Measurements from ENCODE around the gene DTNB. TPM values are rescaled to one million over a fixed set of nuclear protein-coding genes. Genes with fewer than 3 reads are reported as not detected.

Gene DTNB
- total RNA-seq, 1 donor from 2014 or later: 8.5 TPM

- DNase-seq (ENCODE audit: low spot score): no peak
- Mint-ChIP-seq H3K4me3 (ENCODE audit: unreplicated experiment) (no peak overlapping the region), H3K36me3 (ENCODE audit: low read depth) (no peaks in the 10 kb centered on the region), H3K4me1 (ENCODE audit: low read depth) (peaks cover 11% of the 10 kb centered on the region), H3K27me3 (ENCODE audit: low read depth) (no peaks in the 10 kb centered on the region), H3K9me3 (ENCODE audit: low read depth) (peaks cover 3% of the 10 kb centered on the region), H3K27ac (ENCODE audit: unreplicated experiment) (no peak overlapping the region)
- TF ChIP-seq CTCF (IDR thresholded peaks at IDR 0.05): no peak
These were observed 315.0 kb downstream of the DTNB start for GRCh38 chr2:25358249-25358815.

GRCh38 chr2:25356088-25356487 lies 317.3 kb downstream of the DTNB start:
- DNase-seq (ENCODE audit: low spot score): no peak
- Mint-ChIP-seq H3K9me3 (ENCODE audit: low read depth) (peaks cover 3% of the 10 kb centered on the region), H3K27ac (ENCODE audit: unreplicated experiment) (no peak overlapping the region), H3K27me3 (ENCODE audit: low read depth) (peaks cover 2% of the 10 kb centered on the region), H3K4me3 (ENCODE audit: unreplicated experiment) (no peak overlapping the region), H3K4me1 (ENCODE audit: low read depth) (no peaks in the 10 kb centered on the region), H3K36me3 (ENCODE audit: low read depth) (no peaks in the 10 kb centered on the region)
- TF ChIP-seq CTCF (IDR thresholded peaks at IDR 0.05): no peak

DNA sequence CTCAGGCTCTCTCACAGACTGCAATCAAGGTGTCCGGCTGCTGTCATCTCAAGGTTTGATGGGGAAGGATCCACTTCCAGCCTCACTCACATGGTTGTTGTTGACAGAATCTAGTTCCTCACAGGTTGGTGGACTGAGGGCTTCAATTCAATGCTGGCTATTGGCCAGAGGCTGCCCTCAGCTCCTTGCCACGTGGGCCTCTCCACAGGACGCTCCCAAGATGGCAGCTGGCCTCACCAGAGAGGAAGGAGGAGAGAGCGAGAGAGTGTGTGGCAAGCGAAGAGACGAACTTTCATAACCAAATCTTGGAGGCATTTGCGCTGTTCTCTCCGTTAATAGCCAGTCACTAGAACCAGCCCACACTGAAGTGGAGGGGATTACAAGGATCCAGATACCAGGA lies 318.1 kb downstream of the DTNB start:
- H3K4me3 Mint-ChIP-seq (ENCODE audit: unreplicated experiment): no peak overlapping the region
- no peak for DNase-seq (ENCODE audit: low spot score)

DNA sequence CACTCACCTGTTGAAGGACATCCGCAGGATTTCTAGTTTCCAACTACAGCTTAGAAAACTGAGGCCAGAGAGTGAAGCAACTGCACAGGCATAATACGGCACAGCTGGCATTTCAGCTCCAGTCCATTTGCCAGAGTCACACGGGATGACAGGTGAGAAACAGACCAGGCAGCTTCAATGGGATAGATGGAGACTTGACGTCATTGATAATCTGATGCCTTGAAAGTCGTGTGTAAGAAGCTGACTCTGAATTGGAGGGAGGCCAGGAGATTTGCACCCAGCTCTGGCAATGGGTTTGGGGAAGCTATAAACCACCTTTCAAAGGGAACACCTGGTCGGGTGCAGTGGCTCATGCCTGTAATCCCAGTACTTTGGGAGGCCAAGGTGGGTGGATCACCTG lies 319.3 kb downstream of the DTNB start:
- no peak for DNase-seq (ENCODE audit: low spot score)
- Mint-ChIP-seq H3K9me3 (ENCODE audit: low read depth) (peaks cover 3% of the 10 kb centered on the region), H3K36me3 (ENCODE audit: low read depth) (no peaks in the 10 kb centered on the region), H3K4me1 (ENCODE audit: low read depth) (no peaks in the 10 kb centered on the region), H3K27me3 (ENCODE audit: low read depth) (peaks cover 2% of the 10 kb centered on the region), H3K4me3 (ENCODE audit: unreplicated experiment) (no peak overlapping the region), H3K27ac (ENCODE audit: unreplicated experiment) (no peak overlapping the region)
- TF ChIP-seq CTCF (IDR thresholded peaks at IDR 0.05): no peak

More for the DNA sequence above, 318.1 kb downstream of the DTNB start:
- H3K27ac Mint-ChIP-seq (ENCODE audit: unreplicated experiment): no peak overlapping the region
- peaks cover 3% of the 10 kb centered on the region for H3K9me3 Mint-ChIP-seq (ENCODE audit: low read depth)
- H3K4me1 Mint-ChIP-seq (ENCODE audit: low read depth): no peaks in the 10 kb centered on the region
- peaks cover 2% of the 10 kb centered on the region for H3K27me3 Mint-ChIP-seq (ENCODE audit: low read depth)
- H3K36me3 Mint-ChIP-seq (ENCODE audit: low read depth): no peaks in the 10 kb centered on the region
- no peak for TF ChIP-seq CTCF (IDR thresholded peaks at IDR 0.05)

GRCh38 chr2:25349397-25349796 lies 324.0 kb downstream of the DTNB start:
- DNase-seq (ENCODE audit: low spot score): no peak
- no peak overlapping the region for H3K4me3 Mint-ChIP-seq (ENCODE audit: unreplicated experiment)
- no peak for TF ChIP-seq CTCF (IDR thresholded peaks at IDR 0.05)
- no peaks in the 10 kb centered on the region for H3K36me3 Mint-ChIP-seq (ENCODE audit: low read depth)
- H3K27ac Mint-ChIP-seq (ENCODE audit: unreplicated experiment): no peak overlapping the region
- H3K27me3 Mint-ChIP-seq (ENCODE audit: low read depth): peaks cover 2% of the 10 kb centered on the region
- H3K4me1 Mint-ChIP-seq (ENCODE audit: low read depth): peaks cover 6% of the 10 kb centered on the region
- H3K9me3 Mint-ChIP-seq (ENCODE audit: low read depth): no peaks in the 10 kb centered on the region
